GM12878 (cell line): ENCODE measurements around the gene F12. TPM values are rescaled to one million over a fixed set of nuclear protein-coding genes. Genes with fewer than 3 reads are reported as not detected.

ENCODE experiments used
- ATAC-seq: fragments of 200-7000 bp; cut with Tn5 transposase; 3 replicates; pipeline ENCODE4 v1.9.1; 2020; ENCODE audit warnings: mild to moderate bottlenecking, moderate library complexity
- BruUV-seq: library from RNA; stranded (reverse); fragments of 400-500 nt; replicated peaks from 2 replicates; lab custom pipeline; 2021; lab: Mats Ljungman, UMichigan
- CTCF ChIA-PET: fragments of 300-600 bp; sonication (Branson Sonifier 250); formaldehyde crosslinking; extraction: SDS; loops from one replicate; lab custom pipeline; 2021; ENCODE audit warnings: inconsistent platforms; lab: Yijun Ruan, JAX
- POLR2A ChIA-PET: fragments of 350-600 bp; formaldehyde crosslinking; extraction: SDS; loops from one replicate; lab custom pipeline; 2021; ENCODE audit warnings: inconsistent platforms; lab: Charles Lee
- RAD21 ChIA-PET: fragments of 300-600 bp; sonication (Branson Sonifier 250); formaldehyde crosslinking; loops from one replicate; lab custom pipeline; 2023; ENCODE audit warnings: antibody characterized with exemption; ENCODE audit not compliant: unreplicated experiment; lab: Charles Lee
- SMC1A ChIA-PET: fragments of 300-600 bp; sonication (Branson Sonifier 250); formaldehyde crosslinking; loops from one replicate; lab custom pipeline; 2023; ENCODE audit not compliant: unreplicated experiment, uncharacterized antibody; lab: Charles Lee
- DNase-seq: peaks from one replicate; pipeline ENCODE4 v3.0.0-alpha.2; 2011; ENCODE audit warnings: low read depth, low spot score
- FAIRE-seq: peaks from 3 replicates; lab custom pipeline; 2011; peaks lifted over from hg19 to GRCh38; lab: Jason Lieb, UNC
- H2AFZ ChIP-seq: 2 replicates; pipeline ENCODE4 v1.6.0; 2011; ENCODE audit warnings: low read depth, low read length, control low read depth; ENCODE audit not compliant: control insufficient read depth
- H3K27ac ChIP-seq: 2 replicates; pipeline ENCODE4 v1.5.1; 2011; ENCODE audit warnings: control low read depth; ENCODE audit not compliant: control insufficient read depth, insufficient read depth
- H3K27me3 ChIP-seq, 2 experiments: replicated peaks in 1 of 2; 2 replicates each; pipeline versions ENCODE4 v1.6.0 to v1.6.1; 2011; ENCODE audit warnings: low read length in 1 of 2; ENCODE audit not compliant: control insufficient read depth in 2 of 2, insufficient read depth in 2 of 2
- H3K36me3 ChIP-seq, 2 experiments: 2 replicates each; pipeline ENCODE4 v1.5.1; 2011; ENCODE audit warnings: low read length in 1 of 2; ENCODE audit not compliant: control insufficient read depth in 2 of 2, insufficient read depth in 2 of 2
- H3K4me1 ChIP-seq: 2 replicates; pipeline ENCODE4 v1.6.1; 2011; ENCODE audit warnings: mild to moderate bottlenecking, low read length, moderate library complexity, mixed read lengths; ENCODE audit not compliant: control insufficient read depth, insufficient read depth
- H3K4me2 ChIP-seq: 2 replicates; pipeline ENCODE4 v1.6.0; 2011; ENCODE audit warnings: control low read depth; ENCODE audit not compliant: control insufficient read depth, insufficient read depth
- H3K4me3 ChIP-seq: fragments of 200-600 bp; sonication (generic); 2 replicates; pipeline ENCODE4 v1.5.1; 2016
- H3K79me2 ChIP-seq: 2 replicates; pipeline ENCODE4 v1.6.0; 2011; ENCODE audit warnings: low read length; ENCODE audit not compliant: control insufficient read depth, insufficient read depth
- H3K9ac ChIP-seq: 2 replicates; pipeline ENCODE4 v1.8.0; 2011; ENCODE audit warnings: low read length, control low read depth, mixed read lengths; ENCODE audit not compliant: control insufficient read depth, insufficient read depth
- H3K9me3 ChIP-seq: replicated peaks from 3 replicates; pipeline ENCODE4 v1.5.1; 2011; ENCODE audit warnings: mild to moderate bottlenecking, low read length; ENCODE audit not compliant: control insufficient read depth, insufficient read depth
- H4K20me1 ChIP-seq: 2 replicates; pipeline ENCODE4 v1.6.0; 2011; ENCODE audit not compliant: control insufficient read depth, insufficient read depth
- CBX3 ChIP-seq: fragments of 200-600 bp; sonication (generic); IDR thresholded peaks from 2 replicates; pipeline ENCODE4 v1.6.1; 2016; ENCODE audit warnings: low read depth, borderline replicate concordance
- CBX5 ChIP-seq: sonication (generic); IDR thresholded peaks from 2 replicates; pipeline ENCODE4 v1.6.1; 2016; ENCODE audit warnings: low read depth, moderate library complexity, mild to moderate bottlenecking, inconsistent platforms
- CREB1 ChIP-seq: IDR thresholded peaks from 2 replicates; pipeline ENCODE4 v1.6.1; 2012; ENCODE audit warnings: low read depth, mild to moderate bottlenecking, inconsistent platforms
- NFYA ChIP-seq: IDR thresholded peaks from 2 replicates; pipeline ENCODE4 v1.6.1; 2011; ENCODE audit warnings: low read depth, mild to moderate bottlenecking, low read length, improper control_type of control experiment, borderline replicate concordance
- NR2C2 ChIP-seq: IDR thresholded peaks from 2 replicates; pipeline ENCODE4 v1.6.1; 2011; ENCODE audit warnings: borderline replicate concordance, low read depth; ENCODE audit not compliant: control insufficient read depth, insufficient read length
- SMAD1 ChIP-seq: fragments of 450-650 bp; IDR thresholded peaks from 2 replicates; pipeline ENCODE4 v1.6.1; 2018; ENCODE audit warnings: mild to moderate bottlenecking, low read depth; ENCODE audit not compliant: partially characterized antibody
- SMARCA5 ChIP-seq: fragments of 450-650 bp; IDR thresholded peaks from 2 replicates; pipeline ENCODE4 v1.6.1; 2017; ENCODE audit warnings: mild to moderate bottlenecking
- SREBF1 ChIP-seq: IDR thresholded peaks from 2 replicates; pipeline ENCODE4 v1.6.1; 2012; ENCODE audit warnings: mild to moderate bottlenecking, low read length
- STAT3 ChIP-seq: IDR thresholded peaks from 2 replicates; pipeline ENCODE4 v1.6.1; 2011; ENCODE audit warnings: low read depth, low read length, improper control_type of control experiment
- TCF3 ChIP-seq: IDR thresholded peaks from 2 replicates; pipeline ENCODE4 v1.6.1; 2012; ENCODE audit warnings: low read depth, mild to moderate bottlenecking, low read length, borderline replicate concordance; ENCODE audit not compliant: insufficient read depth
- USF2 ChIP-seq: IDR thresholded peaks from 2 replicates; pipeline ENCODE4 v1.6.1; 2011; ENCODE audit warnings: low read depth, low read length, improper control_type of control experiment, borderline replicate concordance
- WRNIP1 ChIP-seq: IDR thresholded peaks from 2 replicates; pipeline ENCODE4 v1.6.1; 2011; ENCODE audit warnings: low read depth, low read length, improper control_type of control experiment, borderline replicate concordance
- YBX1 ChIP-seq: fragments of 450-650 bp; IDR thresholded peaks from 2 replicates; pipeline ENCODE4 v1.6.1; 2016; ENCODE audit warnings: antibody characterized with exemption
- ZNF274 ChIP-seq: IDR thresholded peaks from one replicate; pipeline ENCODE4 v1.8.0; 2011; ENCODE audit not compliant: insufficient read length, insufficient read depth
- WGBS: methylation state at CpG from one replicate; pipeline ENCODE4 v1.1.6; 2016; ENCODE audit warnings: low lambda C conversion rate; ENCODE audit not compliant: insufficient replicate concordance, insufficient coverage; ENCODE audit errors: missing lambda C conversion rate; 5-methylcytosine and 5-hydroxymethylcytosine counted together
- in situ Hi-C: fragments of 300-500 bp; cut with MboI; formaldehyde crosslinking; loops from 9 replicates; pipeline ENCODE4 v1.14.3; 2018; ENCODE audit warnings: mixed read lengths
- intact Hi-C: fragments of 100-400 bp; cut with micrococcal nuclease; formaldehyde crosslinking; loops from one replicate; pipeline ENCODE4 v1.14.2; 2022; ENCODE audit not compliant: unreplicated experiment
- polyA plus RNA-seq, 11 experiments: library from polyadenylated mRNA; depleted of rRNA in 4 of 11; unstranded in 6 of 11; stranded (reverse) in 5 of 11; fragments of >200 nt; fragmentation: Nextera tagmentation in 4 of 11; fragmentation: Illumina TruSeq in 1 of 11; extraction: Ambion mirVana in 4 of 11; extraction: Trizol in 1 of 11; gene quantifications; 1 replicate in 1 of 11; 2 replicates in 10 of 11; pipeline versions ENCODE4 v1.2.1 to v1.2.3, GENCODE V29; 2011 to 2016; ENCODE audit warnings: inconsistent platforms in 2 of 11, missing spikeins in 2 of 11, low read depth in 1 of 11
- total RNA-seq, 4 experiments: library from RNA; depleted of rRNA in 3 of 4; stranded (reverse); fragments of >200 nt in 3 of 4; fragmentation: Illumina TruSeq in 1 of 4; extraction: Trizol in 1 of 4; gene quantifications; 2 replicates each; pipeline versions ENCODE4 v1.2.1 to v1.2.3, GENCODE V29; 2013 to 2021
- TF ChIP-seq, protein P1 (sequence below): fragments of 450-650 bp; IDR thresholded peaks from 2 replicates; pipeline ENCODE4 v1.6.1; 2017; ENCODE audit warnings: low read depth, mild to moderate bottlenecking, moderate library complexity

F12 gene
- total and polyA plus RNA-seq, 10 of the 15 experiments (the other 5 are each of a cell fraction or from before 2014, with no cell fraction given), result 0.25 to 11.3 (median 5.5) TPM

- H3K27ac ChIP-seq, result no peak overlapping the region
- no TSS peak for BruUV-seq
- no peaks in the 10 kb centered on the region for H4K20me1 ChIP-seq
- POLR2A ChIA-PET, result no interaction called here
- no peaks in the 10 kb centered on the region for H3K36me3 ChIP-seq
- RAD21 ChIA-PET, result no interaction called here
- DNase-seq (no peak), FAIRE-seq (no peak), ATAC-seq (no peak)
- no peak overlapping the region for H3K9ac ChIP-seq
- peaks cover 6% of the 10 kb centered on the region for H3K4me1 ChIP-seq
- SMC1A ChIA-PET, result no interaction called here
- CTCF ChIA-PET, result interaction anchor here (4.2 to 5.8 kb wide), 2 partner anchors 8 to 11 kb away, joined by 37 to 45 read pairs; no protein-coding TSS in a partner anchor
- in situ Hi-C loops, result loop anchor here (25.0 kb wide), 1 partner anchor 1343 kb away; no protein-coding TSS in a partner anchor
- no peaks in the 10 kb centered on the region for H3K9me3 ChIP-seq
- H3K79me2 ChIP-seq, result no peaks in the 10 kb centered on the region
- H3K4me2 ChIP-seq, result no peak overlapping the region
- intact Hi-C loops, result no loop called here
- WGBS, result 96% methylated on average over 6 of the region's 6 CpGs
- H3K4me3 ChIP-seq, result no peak overlapping the region
- H2AFZ ChIP-seq, result no peak overlapping the region
- no peaks in the 10 kb centered on the region for H3K27me3 ChIP-seq
- TF ChIP-seq WRNIP1, result no peak
- no peak for TF ChIP-seq CREB1
- no peak for TF ChIP-seq SREBF1
- TF ChIP-seq STAT3, result no peak
- TF ChIP-seq NR2C2, result no peak
- no peak for TF ChIP-seq NFYA
- TF ChIP-seq TCF3, result no peak
- no peak for TF ChIP-seq YBX1
- TF ChIP-seq SMARCA5, result no peak
- TF ChIP-seq CBX3, result no peak
- TF ChIP-seq, protein P1, sequence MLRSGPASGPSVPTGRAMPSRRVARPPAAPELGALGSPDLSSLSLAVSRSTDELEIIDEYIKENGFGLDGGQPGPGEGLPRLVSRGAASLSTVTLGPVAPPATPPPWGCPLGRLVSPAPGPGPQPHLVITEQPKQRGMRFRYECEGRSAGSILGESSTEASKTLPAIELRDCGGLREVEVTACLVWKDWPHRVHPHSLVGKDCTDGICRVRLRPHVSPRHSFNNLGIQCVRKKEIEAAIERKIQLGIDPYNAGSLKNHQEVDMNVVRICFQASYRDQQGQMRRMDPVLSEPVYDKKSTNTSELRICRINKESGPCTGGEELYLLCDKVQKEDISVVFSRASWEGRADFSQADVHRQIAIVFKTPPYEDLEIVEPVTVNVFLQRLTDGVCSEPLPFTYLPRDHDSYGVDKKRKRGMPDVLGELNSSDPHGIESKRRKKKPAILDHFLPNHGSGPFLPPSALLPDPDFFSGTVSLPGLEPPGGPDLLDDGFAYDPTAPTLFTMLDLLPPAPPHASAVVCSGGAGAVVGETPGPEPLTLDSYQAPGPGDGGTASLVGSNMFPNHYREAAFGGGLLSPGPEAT, result no peak
- no peak for TF ChIP-seq USF2
- no peak for TF ChIP-seq SMAD1
- TF ChIP-seq CBX5, result no peak
- TF ChIP-seq ZNF274, result no peak
- TF ChIP-seq, all 136 proteins: peak for 0
These were observed 28.6 kb downstream of the F12 start for GRCh38 chr5:177380805-177381126.
